GM21529 (cell line): ENCODE measurements around the gene ABCA4.

ENCODE experiments used
- ATAC-seq: cut with Tn5 transposase; IDR thresholded peaks from one replicate; pipeline ENCODE4 v1.9.1; 2021; ENCODE audit not compliant: unreplicated experiment

ABCA4 gene

GRCh38 chr1:94084085-94084484, 36.9 kb downstream of the ABCA4 start:
- ATAC-seq: no peak

DNA sequence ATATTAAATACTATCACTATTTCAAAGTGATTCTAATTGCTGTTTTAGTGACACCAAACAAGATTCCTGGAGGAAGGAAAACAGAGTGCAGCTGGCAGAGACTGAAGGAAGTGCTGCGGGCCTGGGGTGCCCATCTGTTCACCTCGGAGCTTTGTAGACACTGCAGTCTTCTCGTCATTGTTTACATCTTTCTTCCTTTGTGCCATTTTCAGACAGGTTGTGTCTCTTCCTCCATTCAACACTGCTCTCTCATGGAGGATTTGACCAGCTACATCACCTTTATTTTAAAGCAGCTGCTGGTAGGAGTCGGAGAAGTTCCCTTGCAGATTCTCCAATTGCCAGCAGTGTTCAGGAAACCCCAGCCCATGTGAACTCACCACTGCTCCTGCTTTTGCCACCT, 37.3 kb downstream of the ABCA4 start:
- no peak for ATAC-seq

- no peak for ATAC-seq
Measured at GRCh38 chr1:94081566-94082344, 39.2 kb downstream of the ABCA4 start.

GRCh38 chr1:94079989-94080388, 41.0 kb downstream of the ABCA4 start:
- ATAC-seq: no peak

- peak; percentile 55 for ATAC-seq
Measured at GRCh38 chr1:94079080-94079940, 41.6 kb downstream of the ABCA4 start.

DNA sequence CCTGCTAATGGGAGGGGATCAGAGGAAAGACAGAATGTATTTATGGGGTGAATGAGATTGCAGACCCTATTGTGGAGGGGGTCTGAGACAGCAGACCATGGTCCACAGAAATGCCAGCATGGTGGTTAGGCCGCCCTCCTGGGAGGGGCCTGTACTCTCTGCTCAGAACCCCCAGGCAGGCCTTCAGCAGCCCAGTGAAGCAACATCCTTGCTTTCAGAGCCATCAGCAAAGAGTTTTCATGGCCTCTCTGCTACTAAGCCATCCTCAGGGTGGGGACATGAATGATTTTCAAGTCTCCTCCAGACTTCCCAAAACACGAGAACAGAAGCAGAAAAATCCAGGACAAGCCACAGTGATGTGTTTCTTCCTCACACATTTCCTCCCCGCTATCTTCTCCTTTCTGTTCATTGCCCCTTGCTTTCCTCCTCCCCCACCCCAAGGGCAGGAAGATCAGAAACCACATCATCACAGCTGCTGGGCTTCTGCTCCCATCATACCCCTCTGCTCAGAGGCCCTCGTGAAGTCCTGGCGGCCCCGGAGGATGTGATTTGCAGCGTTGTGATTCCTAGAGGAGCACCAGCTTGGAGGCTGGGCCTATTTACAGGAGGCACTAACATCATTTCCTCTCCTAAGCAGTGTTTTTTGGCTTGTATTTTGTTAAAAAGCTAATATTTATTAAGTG, 48.0 kb downstream of the ABCA4 start:
- no peak for ATAC-seq

DNA sequence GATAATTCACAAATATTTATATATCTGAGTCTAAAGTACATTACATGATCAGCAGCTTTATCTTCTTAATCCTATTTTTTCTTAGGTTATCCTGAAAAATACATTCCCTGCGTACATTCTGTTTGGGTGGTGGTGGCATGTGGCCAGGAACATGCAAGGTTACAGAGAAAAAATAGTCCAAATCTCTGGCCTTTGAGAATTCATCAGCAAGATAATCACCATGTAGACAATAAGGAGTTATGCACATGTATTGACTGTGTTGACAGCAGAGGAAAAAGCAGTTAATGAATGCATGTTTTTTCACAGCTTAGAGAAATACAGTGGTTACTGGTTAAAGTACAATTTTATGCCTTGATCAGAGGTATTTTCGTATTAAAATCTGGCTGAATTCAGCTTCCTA, 49.0 kb downstream of the ABCA4 start:
- no peak for ATAC-seq

DNA sequence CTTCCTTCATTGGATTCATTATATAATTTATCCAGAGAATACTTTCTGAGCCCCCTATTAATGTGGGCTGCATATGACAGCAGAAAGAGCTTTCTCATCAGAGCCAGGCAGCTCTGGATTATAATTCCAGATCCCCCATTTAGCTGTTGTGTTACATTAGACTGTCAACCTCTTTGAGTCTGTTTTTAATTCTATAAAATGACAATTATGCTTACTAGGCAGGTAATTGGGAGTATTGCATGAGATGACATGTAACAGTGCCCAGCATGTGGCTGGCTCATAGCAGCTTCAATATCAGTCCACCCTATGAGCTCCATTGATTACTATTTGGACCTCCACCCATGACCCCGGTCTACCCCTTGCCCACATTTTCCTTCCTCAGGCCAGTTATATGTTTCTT, 49.6 kb downstream of the ABCA4 start:
- ATAC-seq: no peak

DNA sequence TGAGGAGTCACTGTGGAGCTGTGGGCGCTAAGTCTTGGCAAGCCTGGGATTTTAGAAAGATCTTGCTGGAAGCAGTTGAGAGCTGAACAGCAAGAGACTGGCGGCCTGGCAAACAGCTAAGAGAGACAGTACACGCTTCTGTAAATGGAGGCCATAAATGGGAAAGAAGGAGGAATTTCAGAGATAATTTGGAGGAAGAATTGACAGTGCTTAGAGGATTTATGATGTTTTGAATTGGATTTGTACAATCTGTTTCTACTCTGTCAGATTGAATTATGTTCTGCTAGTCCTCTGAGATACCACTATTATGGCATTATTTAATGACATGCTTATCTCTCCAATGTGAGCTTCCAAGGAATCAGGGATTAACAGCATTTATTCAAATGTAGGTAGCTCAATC, 50.1 kb downstream of the ABCA4 start:
- no peak for ATAC-seq

- no peak for ATAC-seq
Measured at GRCh38 chr1:94069919-94070285, 51.0 kb downstream of the ABCA4 start.

DNA sequence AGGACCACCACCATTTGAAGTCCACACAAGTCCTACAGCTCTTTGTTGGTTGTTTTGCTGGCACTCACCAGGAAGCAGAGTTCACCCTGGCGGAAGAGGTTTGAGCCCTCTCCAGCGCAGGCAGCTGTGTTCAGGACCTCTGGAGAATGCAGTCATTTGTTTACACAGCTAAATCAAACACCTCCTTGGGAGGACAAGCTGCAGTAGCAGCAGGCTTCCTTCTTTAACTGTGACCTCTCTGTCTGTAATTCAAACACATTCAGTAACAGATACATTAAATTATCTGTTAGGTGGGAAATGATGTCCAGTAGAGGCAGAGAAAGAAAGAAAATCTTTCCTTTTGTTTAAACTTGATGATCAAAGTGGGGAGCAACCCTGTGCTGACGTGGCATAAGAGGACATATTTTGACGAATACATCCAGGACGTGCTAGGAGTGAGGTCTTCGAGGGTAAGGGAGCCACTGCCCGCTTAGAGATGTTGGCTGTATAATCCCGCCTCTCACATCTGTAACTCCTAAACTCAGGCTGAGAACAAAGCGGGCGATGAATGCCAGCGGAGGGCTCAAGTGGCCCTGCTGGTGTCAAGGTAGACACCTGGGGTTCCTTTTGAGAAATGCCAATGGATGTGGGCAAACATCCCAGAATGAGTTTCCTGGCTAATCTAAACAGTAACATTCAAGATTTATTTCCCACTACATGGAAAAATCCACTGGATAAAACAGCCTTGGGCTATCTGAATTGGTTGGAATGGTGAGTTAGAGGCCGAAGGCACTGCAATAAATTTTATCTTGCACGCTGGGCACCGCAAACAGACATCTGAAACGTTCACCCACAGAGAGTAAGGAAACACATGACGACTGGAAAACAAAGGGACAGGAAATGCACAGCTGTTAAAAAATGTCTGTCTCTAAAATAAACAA, 51.7 kb downstream of the ABCA4 start:
- no peak for ATAC-seq

DNA sequence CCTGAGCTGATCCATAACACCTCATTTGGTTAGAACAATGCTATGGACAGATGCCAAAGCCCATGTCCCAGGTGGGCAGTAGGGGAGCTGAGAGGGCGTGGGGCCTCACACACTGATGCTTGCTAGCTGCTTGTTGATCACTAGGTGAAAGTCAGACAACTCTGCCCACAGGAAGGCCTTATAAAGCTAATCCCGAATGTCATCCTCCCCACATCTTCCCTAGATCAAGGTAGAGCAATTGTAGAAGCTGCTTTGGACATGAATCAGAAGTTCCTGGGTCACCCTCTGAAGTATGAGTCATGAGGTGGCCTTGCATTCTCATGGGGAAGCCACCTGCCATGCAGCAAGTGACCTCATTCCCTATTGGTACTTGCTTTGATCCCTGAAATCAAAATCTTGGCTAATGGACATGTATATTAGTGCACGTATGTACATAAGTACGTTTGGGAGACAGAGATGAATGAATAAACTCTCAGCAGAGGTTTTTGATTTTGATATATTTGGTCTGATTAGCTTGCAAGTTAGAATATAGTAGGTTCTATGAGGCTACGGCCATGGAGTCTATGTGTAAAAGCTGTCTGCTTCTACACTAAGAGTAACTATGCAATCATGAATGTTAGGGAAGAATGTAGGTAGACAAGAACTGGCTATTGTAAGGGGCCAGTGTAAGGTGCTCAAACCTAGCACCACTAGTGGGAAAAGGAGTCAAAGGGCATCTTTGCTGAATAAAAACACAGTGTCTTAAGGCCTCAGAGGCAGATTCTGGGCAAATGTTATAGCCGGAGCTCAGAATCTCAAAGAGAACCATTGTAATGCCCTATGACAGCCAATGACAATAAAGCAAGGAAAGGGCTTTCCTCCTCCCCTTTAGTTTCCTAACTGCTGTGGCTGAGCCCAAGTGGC, 52.6 kb downstream of the ABCA4 start:
- no peak for ATAC-seq

DNA sequence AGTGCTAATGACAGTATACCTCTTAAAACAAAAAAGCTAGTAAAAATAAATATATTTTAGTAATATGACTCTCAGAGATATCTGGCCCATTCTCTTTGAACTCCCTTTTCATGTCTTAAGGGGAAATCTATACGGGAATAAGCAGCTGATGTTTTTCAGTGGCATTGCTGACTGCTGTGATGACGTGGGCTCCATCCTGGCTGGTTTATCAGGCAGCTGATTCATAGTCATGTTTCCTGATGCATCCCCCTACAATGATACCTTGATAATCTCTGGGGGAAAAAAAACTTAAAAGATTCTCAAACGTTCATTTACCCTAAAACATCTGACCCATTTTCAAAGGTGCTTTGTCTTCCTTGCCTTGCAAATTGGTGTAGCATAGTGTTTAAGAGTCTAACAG, 53.8 kb downstream of the ABCA4 start:
- no peak for ATAC-seq

DNA sequence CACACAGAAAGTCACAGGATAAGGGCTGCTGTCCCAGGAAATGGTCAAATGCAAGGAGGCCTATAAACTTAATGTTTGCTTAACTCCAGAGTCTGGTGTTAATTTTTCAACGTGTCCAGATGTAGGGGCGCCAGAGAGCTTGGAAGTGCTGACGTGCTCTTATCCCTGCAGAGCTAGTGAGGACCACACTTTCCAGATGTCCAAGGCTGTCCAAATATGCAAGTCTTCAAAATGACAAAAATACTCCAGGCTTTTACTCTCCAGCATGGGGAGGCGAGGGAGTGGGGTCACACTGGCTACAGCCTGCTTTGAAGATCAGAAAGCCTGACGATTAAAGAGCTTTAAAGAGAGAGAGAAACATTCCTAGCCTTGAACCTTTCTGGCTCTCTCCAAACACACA, 57.6 kb downstream of the ABCA4 start:
- no peak for ATAC-seq

GRCh38 chr1:94061513-94062443, 59.2 kb downstream of the ABCA4 start:
- peak; percentile 91 for ATAC-seq

- no peak for ATAC-seq
Measured at GRCh38 chr1:94060720-94061119, 60.2 kb downstream of the ABCA4 start.

- ATAC-seq: no peak
Measured at GRCh38 chr1:94058766-94059165, 62.2 kb downstream of the ABCA4 start.

DNA sequence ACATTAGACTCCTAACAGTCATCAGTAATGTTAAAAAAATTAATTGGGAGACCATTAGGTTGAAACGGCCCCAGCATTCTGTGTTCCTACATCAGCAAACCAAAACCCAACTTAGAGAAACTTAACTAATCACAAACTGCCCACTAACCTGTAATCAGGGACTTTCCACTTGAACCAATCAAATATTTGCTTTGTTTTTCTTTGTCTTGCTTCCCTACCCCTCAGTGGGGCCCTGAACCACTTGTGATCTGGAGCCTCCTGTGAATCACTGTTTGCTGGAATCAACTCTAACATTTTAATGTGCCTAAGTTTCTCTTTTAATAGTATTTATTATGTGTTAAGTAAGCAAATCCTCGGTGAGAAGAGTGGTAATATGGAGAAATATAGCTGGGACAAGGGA, 64.0 kb downstream of the ABCA4 start:
- no peak for ATAC-seq

- ATAC-seq: no peak
Measured at GRCh38 chr1:94056171-94056570, 64.8 kb downstream of the ABCA4 start.
